Liver (tissue), 9 donors: Measurements from ENCODE around the gene EEF1A1. TPM values are rescaled to one million over a fixed set of nuclear protein-coding genes. Genes with fewer than 3 reads are reported as not detected.

ENCODE experiments used
- DNase-seq: peaks from one replicate; pipeline ENCODE4 v3.0.0-alpha.2; 2017; ENCODE audit warnings: low spot score
- H3K27ac ChIP-seq, 2 donors: one replicate each; pipeline ENCODE4 v1.7.0; 2013; ENCODE audit warnings: inconsistent platforms in 2 of 2, low read length in 2 of 2, control low read depth in 1 of 2, low read depth in 1 of 2, mild to moderate bottlenecking in 1 of 2
- H3K27me3 ChIP-seq, 4 donors: one replicate each; pipeline versions ENCODE4 v1.6.1 to v1.7.0; 2013; ENCODE audit warnings: low read length in 3 of 4, inconsistent platforms in 1 of 4, mild to moderate bottlenecking in 1 of 4, moderate library complexity in 1 of 4; ENCODE audit not compliant: control insufficient read depth in 4 of 4, insufficient read depth in 4 of 4
- H3K36me3 ChIP-seq, 4 donors: one replicate each; pipeline versions ENCODE4 v1.6.1 to v1.7.0; 2013; ENCODE audit warnings: low read length in 3 of 4, mild to moderate bottlenecking in 3 of 4, low read depth in 1 of 4, moderate library complexity in 1 of 4; ENCODE audit not compliant: control insufficient read depth in 4 of 4, insufficient read depth in 3 of 4
- H3K4me1 ChIP-seq, 4 donors: one replicate each; pipeline versions ENCODE4 v1.6.1 to v1.7.0; 2013; ENCODE audit warnings: low read length in 3 of 4, mild to moderate bottlenecking in 3 of 4, moderate library complexity in 1 of 4; ENCODE audit not compliant: control insufficient read depth in 4 of 4, insufficient read depth in 4 of 4
- H3K4me3 ChIP-seq, 3 donors: one replicate each; pipeline versions ENCODE4 v1.6.1 to v1.7.0; 2013; ENCODE audit warnings: low read length in 3 of 3, control low read depth in 1 of 3, low read depth in 1 of 3, mild to moderate bottlenecking in 1 of 3
- H3K9ac ChIP-seq, 2 donors: one replicate each; pipeline ENCODE4 v1.7.0; 2013; ENCODE audit warnings: low read length in 2 of 2, mild to moderate bottlenecking in 2 of 2, moderate library complexity in 2 of 2, control low read depth in 1 of 2, low read depth in 1 of 2
- H3K9me3 ChIP-seq, 4 donors: one replicate each; pipeline versions ENCODE4 v1.6.1 to v1.7.0; 2013; ENCODE audit warnings: low read length in 3 of 4; ENCODE audit not compliant: control insufficient read depth in 4 of 4
- CTCF ChIP-seq: fragments of 150-350 bp; IDR thresholded peaks from 2 replicates; pipeline ENCODE4 v1.5.1; 2017; ENCODE audit warnings: improper control_type of control experiment, low read depth, low read length; ENCODE audit not compliant: missing input control
- EGR1 ChIP-seq, 2 donors: IDR thresholded peaks; 2 replicates each; pipeline ENCODE4 v1.6.1; 2016 to 2018; ENCODE audit warnings: antibody characterized with exemption in 2 of 2, low read depth in 2 of 2
- FOXA1 ChIP-seq: IDR thresholded peaks from 2 replicates; pipeline ENCODE4 v1.6.1; 2016; ENCODE audit warnings: antibody characterized with exemption
- GABPA ChIP-seq, 2 donors: IDR thresholded peaks in 1 of 2; conservative IDR thresholded peaks in 1 of 2; 2 replicates each; pipeline ENCODE4 v1.6.1; 2016; ENCODE audit warnings: antibody characterized with exemption in 2 of 2, mild to moderate bottlenecking in 1 of 2, moderate library complexity in 1 of 2
- HNF4G ChIP-seq: IDR thresholded peaks from 2 replicates; pipeline ENCODE4 v1.6.1; 2016; ENCODE audit warnings: antibody characterized with exemption
- JUND ChIP-seq, 2 donors: IDR thresholded peaks; 2 replicates each; pipeline ENCODE4 v1.6.1; 2016; ENCODE audit warnings: antibody characterized with exemption in 2 of 2
- MAX ChIP-seq: IDR thresholded peaks from 2 replicates; pipeline ENCODE4 v1.6.1; 2016; ENCODE audit warnings: antibody characterized with exemption
- RAD21 ChIP-seq, 2 donors: IDR thresholded peaks; 2 replicates each; pipeline ENCODE4 v1.6.1; 2016; ENCODE audit warnings: antibody characterized with exemption in 2 of 2, mild to moderate bottlenecking in 2 of 2
- REST ChIP-seq: IDR thresholded peaks from 2 replicates; pipeline ENCODE4 v1.6.1; 2016; ENCODE audit warnings: antibody characterized with exemption, mild to moderate bottlenecking
- RXRA ChIP-seq, 2 donors: IDR thresholded peaks; 2 replicates each; pipeline ENCODE4 v1.6.1; 2017 to 2018; ENCODE audit warnings: antibody characterized with exemption in 2 of 2, mild to moderate bottlenecking in 1 of 2
- SP1 ChIP-seq: IDR thresholded peaks from 2 replicates; pipeline ENCODE4 v1.6.1; 2018; ENCODE audit warnings: antibody characterized with exemption, mild to moderate bottlenecking
- TAF1 ChIP-seq: conservative IDR thresholded peaks from 2 replicates; pipeline ENCODE4 v1.6.1; 2016; ENCODE audit warnings: antibody characterized with exemption, mild to moderate bottlenecking
- YY1 ChIP-seq: IDR thresholded peaks from 2 replicates; pipeline ENCODE4 v1.6.1; 2016; ENCODE audit warnings: antibody characterized with exemption, mild to moderate bottlenecking
- WGBS: extraction: QIAGEN DNeasy Blood & Tissue Kit; methylation state at CpG from one replicate; pipeline ENCODE4 v1.1.7; 2013; 5-methylcytosine and 5-hydroxymethylcytosine counted together
- polyA plus RNA-seq, 2 donors: library from polyadenylated mRNA; stranded (reverse) in 1 of 2; unstranded in 1 of 2; fragments of 200-250 nt in 1 of 2; fragments of >200 nt in 1 of 2; fragmentation: Nextera tagmentation in 1 of 2; extraction: Ambion mirVana in 1 of 2; gene quantifications; one replicate each; pipeline versions ENCODE4 v1.2.1 to v1.2.3, GENCODE V29; 2013 to 2015
- total RNA-seq, 2 donors: library from RNA; depleted of rRNA; stranded (reverse); fragments of >200 nt; gene quantifications; one replicate each; pipeline ENCODE4 v1.2.3, GENCODE V29; 2014
- donor health status: healthy.
- donor health status: healthy.
- donor health status: healthy.
- donor health status: healthy.
- donor health status: healthy.

The EEF1A1 gene
- total and polyA plus RNA-seq, 4 donors: 1,383 to 7,379 (median 3,535) TPM

- H3K27me3 ChIP-seq: no peaks in the 10 kb centered on the region
- H3K27ac ChIP-seq: no peak overlapping the region
- H3K9ac ChIP-seq: no peak overlapping the region
- no peaks in the 10 kb centered on the region for H3K9me3 ChIP-seq
- H3K36me3 ChIP-seq: peaks cover 2 to 45% (median 39%) of the 10 kb centered on the region in 4 donors
- no peak for DNase-seq
- no peaks in the 10 kb centered on the region for H3K4me1 ChIP-seq
- TF ChIP-seq YY1 (no peak), MAX (no peak), REST (no peak), SP1 (no peak), FOXA1 (no peak), HNF4G (no peak), RAD21 (IDR thresholded peaks at IDR 0.05) (no peak), CTCF (no peak), JUND (IDR thresholded peaks at IDR 0.05) (no peak), EGR1 (IDR thresholded peaks at IDR 0.05; ENCODE audit: low read depth in 2 of 2) (no peak)
- WGBS: 73% methylated on average over 2 of the region's 2 CpGs
- no peak overlapping the region for H3K4me3 ChIP-seq
These were observed 17.6 kb downstream of the EEF1A1 start for GRCh38 chr6:73503027-73503772.

GRCh38 chr6:73497915-73498314, 22.9 kb downstream of the EEF1A1 start:
- no peaks in the 10 kb centered on the region for H3K4me1 ChIP-seq
- H3K9ac ChIP-seq: no peak overlapping the region
- no peak overlapping the region for H3K27ac ChIP-seq
- H3K9me3 ChIP-seq: no peaks in the 10 kb centered on the region
- peaks cover 13 to 67% (median 53%) of the 10 kb centered on the region in 4 donors for H3K36me3 ChIP-seq
- H3K4me3 ChIP-seq: no peak overlapping the region
- DNase-seq: no peak
- TF ChIP-seq TAF1: no peak
- no peak for TF ChIP-seq GABPA (IDR thresholded peaks at IDR 0.05 in 1 of 2, conservative IDR thresholded peaks at IDR 0.05 in 1 of 2)
- no peak for TF ChIP-seq SP1
- TF ChIP-seq RXRA (IDR thresholded peaks at IDR 0.05): no peak
- TF ChIP-seq JUND (IDR thresholded peaks at IDR 0.05): no peak
- TF ChIP-seq EGR1 (IDR thresholded peaks at IDR 0.05; ENCODE audit: low read depth in 2 of 2): no peak
- H3K27me3 ChIP-seq: no peaks in the 10 kb centered on the region
- WGBS: 98% methylated on average over 3 of the region's 3 CpGs
